AG04450 (cell line): Measurements from ENCODE around the gene EPB41. TPM values are rescaled to one million over a fixed set of nuclear protein-coding genes. Genes with fewer than 3 reads are reported as not detected.

Experiments used
- CTCF ChIA-PET: fragments of 300-600, 350-600 bp; formaldehyde crosslinking; extraction: SDS; loops from one replicate; lab custom pipeline; 2022; ENCODE audit warnings: antibody characterized with exemption, inconsistent platforms; lab: Charles Lee
- POLR2A ChIA-PET: fragments of 350-600 bp; formaldehyde crosslinking; extraction: SDS; loops from one replicate; lab custom pipeline; 2021; ENCODE audit warnings: antibody characterized with exemption, inconsistent platforms; lab: Yijun Ruan, JAX
- DNase-seq: peaks from one replicate; pipeline ENCODE4 v3.0.0-alpha.2; 2011; ENCODE audit warnings: low read depth, low spot score
- H3K27ac ChIP-seq: one replicate; pipeline ENCODE4 v1.5.1; 2012; ENCODE audit warnings: low read depth, low read length, control low read depth
- H3K27me3 ChIP-seq: one replicate; pipeline ENCODE4 v1.6.0; 2012; ENCODE audit warnings: low read length; ENCODE audit not compliant: control insufficient read depth, insufficient read depth
- H3K4me3 ChIP-seq: 2 replicates; pipeline ENCODE4 v1.5.1; 2011; ENCODE audit warnings: mild to moderate bottlenecking, low read depth, low read length, control low read depth
- H3K9me3 ChIP-seq: 2 replicates; pipeline ENCODE4 v1.5.1; 2012; ENCODE audit warnings: low read length; ENCODE audit not compliant: control insufficient read depth, insufficient read depth
- polyA plus RNA-seq: library from polyadenylated mRNA; depleted of rRNA; stranded (reverse); fragments of >200 nt; gene quantifications from 2 replicates; pipeline ENCODE4 v1.2.3, GENCODE V29; 2011
- TF ChIP-seq, protein P1 (sequence below): IDR thresholded peaks from 2 replicates; pipeline ENCODE4 v1.5.1; 2011; ENCODE audit warnings: low read depth, low read length, control low read depth, inconsistent platforms

EPB41 gene
- polyA plus RNA-seq, 1 experiment, result 7.8 TPM

DNA sequence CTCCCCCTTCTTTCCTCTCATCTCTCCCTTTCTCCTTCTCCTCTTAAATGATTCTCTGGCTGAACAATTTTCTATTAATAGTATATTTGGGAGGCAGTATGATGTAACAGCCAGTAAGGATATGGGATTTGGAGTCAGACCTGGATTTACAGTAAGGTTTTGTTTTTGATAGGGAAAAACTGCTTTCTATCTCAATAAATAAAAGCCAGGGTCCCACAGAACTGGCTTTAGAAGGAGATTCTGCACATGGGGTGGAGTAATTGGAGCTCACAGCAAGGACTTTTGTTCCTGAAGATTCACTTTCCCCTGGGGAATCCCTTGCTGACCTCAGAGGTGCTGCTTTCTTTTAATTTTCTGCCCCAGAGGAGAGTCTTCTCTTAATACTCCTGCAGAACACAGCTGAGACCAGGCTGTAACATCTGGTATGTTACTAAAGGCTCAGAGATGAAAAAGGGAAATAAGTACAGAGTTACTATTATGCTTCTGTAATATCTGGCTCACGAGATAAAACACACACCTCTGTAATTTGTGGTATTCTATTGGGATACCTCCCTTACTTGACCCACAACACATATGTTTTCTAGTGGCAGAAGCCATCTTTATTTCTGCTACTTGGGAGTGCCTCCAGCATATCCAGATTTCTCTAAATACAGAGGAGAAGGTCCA lies 13.4 kb downstream of the EPB41 start:
- H3K4me3 ChIP-seq, result no peak overlapping the region
- POLR2A ChIA-PET, result no interaction called here
- H3K27ac ChIP-seq, result peak overlapping the region; percentile 43
- TF ChIP-seq, protein P1, sequence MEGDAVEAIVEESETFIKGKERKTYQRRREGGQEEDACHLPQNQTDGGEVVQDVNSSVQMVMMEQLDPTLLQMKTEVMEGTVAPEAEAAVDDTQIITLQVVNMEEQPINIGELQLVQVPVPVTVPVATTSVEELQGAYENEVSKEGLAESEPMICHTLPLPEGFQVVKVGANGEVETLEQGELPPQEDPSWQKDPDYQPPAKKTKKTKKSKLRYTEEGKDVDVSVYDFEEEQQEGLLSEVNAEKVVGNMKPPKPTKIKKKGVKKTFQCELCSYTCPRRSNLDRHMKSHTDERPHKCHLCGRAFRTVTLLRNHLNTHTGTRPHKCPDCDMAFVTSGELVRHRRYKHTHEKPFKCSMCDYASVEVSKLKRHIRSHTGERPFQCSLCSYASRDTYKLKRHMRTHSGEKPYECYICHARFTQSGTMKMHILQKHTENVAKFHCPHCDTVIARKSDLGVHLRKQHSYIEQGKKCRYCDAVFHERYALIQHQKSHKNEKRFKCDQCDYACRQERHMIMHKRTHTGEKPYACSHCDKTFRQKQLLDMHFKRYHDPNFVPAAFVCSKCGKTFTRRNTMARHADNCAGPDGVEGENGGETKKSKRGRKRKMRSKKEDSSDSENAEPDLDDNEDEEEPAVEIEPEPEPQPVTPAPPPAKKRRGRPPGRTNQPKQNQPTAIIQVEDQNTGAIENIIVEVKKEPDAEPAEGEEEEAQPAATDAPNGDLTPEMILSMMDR, result no peak
- H3K27me3 ChIP-seq, result no peaks in the 10 kb centered on the region
- H3K9me3 ChIP-seq, result no peaks in the 10 kb centered on the region
- CTCF ChIA-PET, result no interaction called here
- no peak for DNase-seq

DNA sequence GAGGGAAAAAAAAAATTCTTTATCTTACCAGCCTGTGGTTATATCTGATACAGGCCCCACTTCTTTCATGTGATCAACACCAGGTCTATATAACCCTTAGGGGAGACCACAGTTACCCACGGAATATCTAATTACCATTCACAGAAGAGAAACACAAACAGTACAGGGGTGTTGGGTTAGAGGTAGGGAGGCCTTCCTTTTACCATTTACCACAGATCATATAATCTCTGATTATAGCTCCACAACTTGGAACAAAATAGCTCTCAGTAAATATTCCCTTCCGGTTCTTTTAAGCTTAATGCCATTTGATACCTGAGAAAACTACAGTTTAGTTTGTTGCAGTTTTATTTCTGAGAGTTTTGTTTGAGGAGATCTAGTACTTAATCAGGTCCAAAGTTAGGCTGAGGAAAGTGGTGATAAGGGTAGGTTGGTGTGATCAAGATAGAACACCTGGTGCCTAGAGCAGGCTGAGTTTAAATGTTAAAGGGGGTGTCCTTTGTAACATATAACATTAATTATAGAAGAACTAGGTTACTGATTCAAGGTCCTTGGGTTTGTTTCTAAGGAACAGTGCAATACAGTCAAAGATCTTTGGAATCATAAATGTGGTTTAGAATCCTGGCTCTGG lies 14.1 kb downstream of the EPB41 start:
- Histone ChIP-seq H3K4me3 (no peak overlapping the region), H3K9me3 (no peaks in the 10 kb centered on the region), H3K27ac (no peak overlapping the region), H3K27me3 (no peaks in the 10 kb centered on the region)
- TF ChIP-seq, protein P1, result no peak
- CTCF ChIA-PET, result no interaction called here
- no peak for DNase-seq
- POLR2A ChIA-PET, result no interaction called here

DNA sequence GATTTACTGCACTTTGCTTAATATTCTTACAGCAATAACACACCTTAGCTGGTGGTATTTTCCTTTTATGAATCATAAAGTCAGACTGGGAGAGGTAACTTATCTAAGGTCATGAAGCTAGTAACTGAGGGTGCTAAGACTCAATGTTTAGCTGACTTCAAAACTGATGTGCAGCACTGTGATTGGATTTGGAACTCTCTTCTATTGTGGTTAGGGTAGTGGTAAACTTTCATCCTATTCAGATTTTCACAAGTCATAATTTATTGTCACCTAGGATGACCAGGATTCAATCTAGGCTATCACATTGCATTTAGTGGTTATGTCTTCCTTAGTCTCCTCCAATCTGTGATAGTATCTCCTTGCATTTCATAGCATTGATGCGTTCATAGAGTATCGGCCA lies 18.9 kb downstream of the EPB41 start:
- no peaks in the 10 kb centered on the region for H3K27me3 ChIP-seq
- TF ChIP-seq, protein P1, result no peak
- ChIA-PET CTCF (no interaction called here), POLR2A (interaction anchor here (0.6 kb wide), 1 partner anchor 290 kb away, joined by 3 read pairs; the partner anchor contains the start of gene TAF12)
- no peak overlapping the region for H3K4me3 ChIP-seq
- H3K9me3 ChIP-seq, result no peaks in the 10 kb centered on the region
- no peak for DNase-seq
- no peak overlapping the region for H3K27ac ChIP-seq

DNA sequence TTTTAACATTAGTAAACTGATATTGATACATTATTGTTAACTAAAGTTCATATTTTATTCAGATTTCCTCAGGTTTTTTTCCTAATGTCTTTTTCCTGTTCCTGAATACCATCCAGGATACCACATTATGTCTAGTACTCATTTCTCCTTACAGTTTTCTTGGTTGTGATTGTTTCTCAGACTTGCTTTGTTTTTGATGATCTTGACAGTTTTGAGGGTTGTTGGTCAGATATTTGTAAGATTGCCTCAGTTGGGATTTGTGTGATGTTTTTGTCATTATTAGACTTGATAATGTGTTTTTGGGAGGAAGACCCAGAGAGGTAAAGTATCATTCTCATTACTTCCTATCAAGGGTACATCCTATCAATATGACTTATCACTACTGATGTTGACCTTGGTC lies 19.5 kb downstream of the EPB41 start:
- no peaks in the 10 kb centered on the region for H3K27me3 ChIP-seq
- ChIA-PET POLR2A (no interaction called here), CTCF (no interaction called here)
- no peak for DNase-seq
- no peaks in the 10 kb centered on the region for H3K9me3 ChIP-seq
- H3K27ac ChIP-seq, result no peak overlapping the region
- TF ChIP-seq, protein P1, result no peak
- no peak overlapping the region for H3K4me3 ChIP-seq

DNA sequence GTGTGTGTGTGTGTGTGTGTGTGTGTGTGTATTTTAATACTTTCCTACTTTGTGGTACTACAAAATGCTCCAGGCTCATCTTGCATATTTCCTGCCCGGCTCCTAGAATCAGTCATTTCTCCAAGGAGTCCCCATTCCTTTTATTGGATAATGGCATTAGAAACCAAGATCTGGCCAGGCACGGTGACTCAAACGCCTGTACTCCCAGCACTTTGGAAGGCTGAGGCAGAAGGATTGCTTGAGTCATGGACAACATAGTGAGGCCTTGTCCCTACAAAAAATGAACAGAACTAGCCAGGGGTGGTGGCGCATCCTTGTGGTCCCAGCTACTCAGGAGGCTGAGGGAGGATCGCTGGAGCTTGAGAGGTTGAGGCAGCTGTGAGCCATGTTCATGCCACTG lies 20.3 kb downstream of the EPB41 start:
- H3K27me3 ChIP-seq, result no peaks in the 10 kb centered on the region
- no peak overlapping the region for H3K27ac ChIP-seq
- no peak for DNase-seq
- no peak overlapping the region for H3K4me3 ChIP-seq
- POLR2A ChIA-PET, result no interaction called here
- TF ChIP-seq, protein P1, result no peak
- CTCF ChIA-PET, result no interaction called here
- H3K9me3 ChIP-seq, result no peaks in the 10 kb centered on the region
